GM04503 (cell line): ENCODE measurements around the gene ASPA.
A peak's percentile ranks its signal among the peaks of the same experiment; 100 is the strongest.
"Not testable (repeated sequence)": the region's sequence is repeated elsewhere in the genome, so short reads cannot be mapped to it uniquely, and the experiment has no call there.

Experiments used
- DNase-seq: peaks from one replicate; pipeline ENCODE4 v3.0.0-alpha.2; 2012; ENCODE audit warnings: low read depth

Gene ASPA

GRCh38 chr17:3507869-3508268 is 32.1 kb downstream of the ASPA start:
- no peak for DNase-seq

- DNase-seq, result no peak
Measured at GRCh38 chr17:3510090-3510489, 34.3 kb downstream of the ASPA start.

GRCh38 chr17:3511852-3512504 is 36.2 kb downstream of the ASPA start:
- DNase-seq, result peak; percentile 54

GRCh38 chr17:3512505-3513171 is 36.8 kb downstream of the ASPA start:
- DNase-seq, result peak; percentile 61

- DNase-seq, result no peak
Measured at GRCh38 chr17:3513305-3514035, 37.7 kb downstream of the ASPA start.

GRCh38 chr17:3514167-3514566 is 38.4 kb downstream of the ASPA start:
- DNase-seq, result not testable (repeated sequence)

- DNase-seq, result no peak
Measured at GRCh38 chr17:3514873-3515272, 39.1 kb downstream of the ASPA start.

GRCh38 chr17:3519472-3519871 is 43.7 kb downstream of the ASPA start:
- DNase-seq, result not testable (repeated sequence)

GRCh38 chr17:3524024-3524423 is 48.2 kb downstream of the ASPA start:
- no peak for DNase-seq

GRCh38 chr17:3526491-3526890 is 50.7 kb downstream of the ASPA start:
- DNase-seq, result no peak

- DNase-seq, result no peak
Measured at GRCh38 chr17:3526971-3527370, 51.2 kb downstream of the ASPA start.

GRCh38 chr17:3527468-3527867 is 51.7 kb downstream of the ASPA start:
- no peak for DNase-seq

GRCh38 chr17:3527896-3528295 is 52.1 kb downstream of the ASPA start:
- no peak for DNase-seq

GRCh38 chr17:3528403-3528851 is 52.6 kb downstream of the ASPA start:
- no peak for DNase-seq

- DNase-seq, result no peak
Measured at GRCh38 chr17:3528880-3529511, 53.2 kb downstream of the ASPA start.

- peak; percentile 27 for DNase-seq
Measured at GRCh38 chr17:3529817-3530741, 54.3 kb downstream of the ASPA start.

- DNase-seq, result no peak
Measured at GRCh38 chr17:3531266-3532101, 55.7 kb downstream of the ASPA start.

GRCh38 chr17:3532106-3532858 is 56.5 kb downstream of the ASPA start:
- no peak for DNase-seq

GRCh38 chr17:3532859-3533142 is 57.0 kb downstream of the ASPA start:
- DNase-seq, result no peak

- no peak for DNase-seq
Measured at GRCh38 chr17:3533752-3534151, 58.0 kb downstream of the ASPA start.
